GM21786 (cell line): ENCODE results near the gene TESPA1.
A peak's percentile ranks its signal among the peaks of the same experiment; 100 is the strongest.
"Not testable (repeated sequence)": the region's sequence is repeated elsewhere in the genome, so short reads cannot be mapped to it uniquely, and the experiment has no call there.

Experiments used
- ATAC-seq: cut with Tn5 transposase; IDR thresholded peaks from one replicate; pipeline ENCODE4 v1.9.1; 2021; ENCODE audit not compliant: unreplicated experiment

The TESPA1 gene

DNA sequence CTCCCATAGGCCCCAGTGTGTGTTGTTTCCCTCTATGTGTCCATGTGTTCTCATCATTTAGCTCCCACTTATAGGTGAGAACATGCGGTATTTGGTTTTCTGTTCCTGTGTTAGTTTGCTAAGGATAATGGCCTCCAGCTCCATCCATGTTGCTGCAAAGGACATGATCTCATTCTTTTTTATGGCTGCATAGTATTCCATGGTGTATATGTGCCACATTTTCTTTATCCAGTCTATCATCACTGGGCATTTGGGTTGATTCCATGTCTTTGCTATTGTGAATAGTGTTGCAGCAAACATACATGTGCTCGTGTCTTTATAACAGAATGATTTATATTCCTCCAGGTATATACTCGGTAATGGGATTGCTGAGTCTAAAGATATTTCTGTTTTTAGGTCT is 2.2 kb upstream of the TESPA1 start:
- ATAC-seq = not testable (repeated sequence)

GRCh38 chr12:54983536-54984101 is 943 bp downstream of the TESPA1 start:
- no peak for ATAC-seq

- ATAC-seq = no peak
These were observed 2.8 kb downstream of the TESPA1 start for GRCh38 chr12:54981796-54982195.

DNA sequence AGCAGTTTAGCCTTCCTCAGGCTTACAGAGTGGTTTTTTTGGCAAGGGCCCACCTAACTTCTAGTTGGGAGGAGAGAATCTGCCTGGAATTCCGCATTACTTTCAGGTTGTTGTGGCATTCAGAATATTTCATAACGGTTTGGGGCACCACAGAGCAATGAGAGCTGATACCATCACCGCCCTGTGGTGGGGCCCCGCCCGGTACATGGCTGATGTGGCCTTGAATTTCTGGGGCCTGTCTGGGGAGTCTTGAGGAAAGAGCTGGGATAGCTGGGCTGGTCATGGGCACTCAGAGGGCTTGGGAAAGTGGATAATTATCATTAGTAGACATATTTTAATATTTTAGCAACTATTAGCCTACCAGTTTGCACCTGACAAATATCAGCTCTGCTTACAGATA is 4.2 kb downstream of the TESPA1 start:
- ATAC-seq = no peak

- no peak for ATAC-seq
These were observed 6.7 kb downstream of the TESPA1 start for GRCh38 chr12:54977857-54978256.

DNA sequence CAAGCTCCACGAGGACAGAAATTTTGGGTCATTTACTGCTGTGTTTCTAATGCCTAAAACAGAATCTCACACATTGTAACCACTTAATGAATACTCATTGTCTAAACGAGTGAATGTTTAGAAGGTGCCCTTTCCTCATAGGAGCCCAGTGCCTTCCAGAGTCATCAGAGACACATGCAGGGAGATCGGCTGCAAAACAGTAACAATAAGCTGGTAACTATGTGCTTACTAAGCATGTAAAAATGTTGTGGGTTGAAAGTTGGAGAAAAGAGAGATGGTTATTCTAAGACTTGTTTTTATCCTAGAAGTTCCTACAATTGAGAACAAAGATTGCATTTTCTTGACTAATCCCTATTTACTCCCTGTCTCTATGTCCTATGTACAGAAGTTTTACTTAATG is 7.4 kb downstream of the TESPA1 start:
- ATAC-seq = no peak

DNA sequence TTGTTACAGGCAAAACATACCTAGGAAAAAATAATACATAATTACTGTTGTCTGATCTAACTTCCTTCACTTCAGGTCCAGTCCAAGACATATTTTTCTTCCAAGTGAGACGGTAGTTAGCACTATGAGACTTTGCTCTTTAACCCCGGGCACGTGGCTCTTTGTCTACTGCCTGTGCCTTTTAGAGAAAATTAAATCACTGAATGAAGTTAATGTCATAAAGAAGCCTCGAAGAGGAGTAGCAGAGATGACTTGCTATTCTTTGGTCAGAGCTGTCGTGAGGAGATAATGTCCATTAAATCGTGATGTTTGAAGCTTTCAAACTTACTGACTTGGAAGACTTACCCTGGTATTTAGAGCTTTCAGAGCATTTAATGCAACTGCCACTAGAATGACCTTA is 8.7 kb downstream of the TESPA1 start:
- ATAC-seq = no peak

DNA sequence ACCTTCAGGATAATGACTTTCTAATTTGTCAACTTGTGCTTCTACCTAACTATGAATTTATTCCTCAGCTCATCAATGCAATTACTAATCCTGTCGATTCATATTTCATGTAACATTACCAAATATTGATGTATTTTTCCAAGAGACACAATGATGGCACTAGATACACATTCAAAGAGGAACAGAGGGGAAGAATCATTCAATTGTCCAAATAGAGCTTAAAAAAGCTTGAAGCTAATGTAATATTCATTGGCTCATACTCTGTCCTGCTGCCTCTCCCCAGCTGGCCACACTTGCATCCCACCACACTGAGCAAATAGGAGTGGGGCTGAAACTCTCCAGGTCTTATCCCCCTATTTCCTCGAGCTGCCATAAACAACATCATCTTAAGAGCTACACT is 9.3 kb downstream of the TESPA1 start:
- no peak for ATAC-seq

- no peak for ATAC-seq
These were observed 10.3 kb downstream of the TESPA1 start for GRCh38 chr12:54974279-54974678.

DNA sequence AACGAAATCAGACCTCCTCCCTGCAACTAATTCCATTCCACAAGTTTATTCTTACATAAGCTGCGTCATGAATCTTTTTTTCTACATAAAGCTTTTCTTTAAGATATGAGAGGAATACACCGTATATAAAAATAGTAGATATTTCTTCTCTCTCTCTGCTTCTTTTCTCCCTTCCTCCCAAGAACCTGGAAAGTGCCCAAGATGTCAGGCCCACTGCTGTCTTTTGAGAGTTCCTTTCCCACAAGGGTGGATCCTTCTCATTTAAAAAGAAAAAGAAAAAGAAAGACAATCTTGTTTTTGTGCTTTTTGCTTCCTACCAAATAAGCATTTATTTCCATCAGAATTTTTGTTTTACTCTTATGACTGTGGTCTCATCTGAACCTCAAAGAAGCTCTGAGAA is 11.0 kb downstream of the TESPA1 start:
- ATAC-seq = no peak

DNA sequence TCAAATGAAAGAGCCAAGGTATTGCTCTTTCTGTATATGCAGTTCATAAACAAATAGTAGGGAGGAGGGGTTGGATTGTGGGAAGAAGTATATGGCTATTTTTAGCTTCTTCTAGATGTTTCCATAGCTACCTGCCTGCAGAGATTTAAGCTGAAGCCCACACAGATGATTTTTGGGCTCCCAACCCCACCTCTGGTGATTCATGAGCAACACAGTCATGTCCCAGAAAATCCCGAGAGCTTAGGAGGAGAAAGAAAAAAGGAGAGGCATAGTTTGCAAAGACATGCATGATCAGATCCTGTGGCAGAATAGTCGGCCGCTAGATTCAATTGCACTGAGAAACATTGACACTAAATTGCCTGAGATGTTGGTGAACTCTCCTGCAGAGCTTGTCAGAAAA is 13.8 kb downstream of the TESPA1 start:
- ATAC-seq = no peak

GRCh38 chr12:54968181-54968730 is 16.3 kb downstream of the TESPA1 start:
- no peak for ATAC-seq

DNA sequence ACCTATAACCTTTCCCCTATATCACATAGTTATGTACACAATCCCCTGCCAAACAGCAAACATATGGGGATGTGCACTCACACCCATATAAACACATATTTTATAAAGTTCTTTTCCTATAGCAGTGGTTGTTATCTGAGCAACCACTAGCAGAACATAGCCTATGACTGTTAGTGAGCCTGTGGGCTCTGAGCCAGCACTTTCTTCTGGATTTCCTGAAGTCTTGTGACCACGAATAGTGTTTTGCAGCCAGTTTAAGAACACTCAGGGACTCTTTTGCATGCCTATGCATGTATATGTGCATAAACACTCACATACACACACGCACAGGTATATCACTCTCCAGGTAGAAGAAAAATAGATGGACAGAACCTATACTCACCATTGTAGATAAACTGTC is 17.1 kb downstream of the TESPA1 start:
- ATAC-seq = no peak

DNA sequence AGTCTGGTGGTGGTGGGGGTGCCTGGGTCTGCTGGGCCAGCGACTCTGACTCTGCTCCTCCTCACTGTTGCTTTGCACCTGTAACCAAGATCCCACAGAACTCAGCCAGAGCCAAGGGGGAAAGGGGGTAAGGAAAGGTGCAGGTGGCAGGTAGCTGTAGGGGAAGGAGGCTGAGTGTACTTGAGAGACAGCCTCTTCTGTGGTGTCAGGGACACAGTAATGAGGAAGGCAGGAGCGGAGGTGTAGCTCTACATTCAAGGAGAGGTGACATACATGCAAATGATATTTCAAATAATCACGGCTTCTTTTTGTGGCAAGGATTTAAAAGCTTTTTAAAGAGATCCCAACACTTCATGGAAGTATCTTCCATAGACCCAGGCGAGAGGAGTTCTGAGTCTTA is 23.4 kb downstream of the TESPA1 start:
- ATAC-seq = no peak

DNA sequence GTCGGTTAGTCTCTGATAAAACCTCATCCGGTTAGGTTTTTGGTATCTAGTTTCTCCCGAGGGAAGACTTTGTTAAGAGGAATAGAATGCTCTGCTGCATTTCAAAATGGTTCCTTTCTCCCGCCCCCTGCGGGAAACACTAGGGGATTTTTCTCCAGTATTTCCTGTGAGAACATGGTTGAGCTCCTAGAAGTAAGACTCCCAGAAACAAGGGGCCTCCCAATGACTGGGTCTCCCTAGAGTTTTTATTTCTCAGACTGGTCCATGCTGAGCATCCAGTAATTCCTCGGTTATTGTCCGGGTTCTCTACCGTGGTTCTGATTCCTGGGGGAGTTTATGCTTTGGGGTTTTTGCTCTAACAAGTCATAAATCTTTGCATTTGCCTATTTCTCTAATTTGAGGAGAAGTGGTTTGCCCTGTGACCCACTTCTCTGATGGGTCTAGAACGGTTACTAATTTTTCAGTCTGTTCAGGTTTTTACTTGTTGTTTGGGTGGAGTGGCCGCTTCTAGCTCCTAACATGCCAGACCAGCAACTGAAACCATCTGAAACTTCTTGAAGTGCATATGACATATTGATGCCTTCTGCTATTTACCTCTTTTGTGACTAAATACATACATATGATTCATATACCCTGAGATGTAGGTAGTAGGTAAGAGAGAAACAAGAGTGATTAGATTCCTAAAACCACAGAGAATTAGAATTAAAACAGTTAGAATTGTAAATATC is 25.1 kb downstream of the TESPA1 start:
- ATAC-seq = peak; percentile 79

DNA sequence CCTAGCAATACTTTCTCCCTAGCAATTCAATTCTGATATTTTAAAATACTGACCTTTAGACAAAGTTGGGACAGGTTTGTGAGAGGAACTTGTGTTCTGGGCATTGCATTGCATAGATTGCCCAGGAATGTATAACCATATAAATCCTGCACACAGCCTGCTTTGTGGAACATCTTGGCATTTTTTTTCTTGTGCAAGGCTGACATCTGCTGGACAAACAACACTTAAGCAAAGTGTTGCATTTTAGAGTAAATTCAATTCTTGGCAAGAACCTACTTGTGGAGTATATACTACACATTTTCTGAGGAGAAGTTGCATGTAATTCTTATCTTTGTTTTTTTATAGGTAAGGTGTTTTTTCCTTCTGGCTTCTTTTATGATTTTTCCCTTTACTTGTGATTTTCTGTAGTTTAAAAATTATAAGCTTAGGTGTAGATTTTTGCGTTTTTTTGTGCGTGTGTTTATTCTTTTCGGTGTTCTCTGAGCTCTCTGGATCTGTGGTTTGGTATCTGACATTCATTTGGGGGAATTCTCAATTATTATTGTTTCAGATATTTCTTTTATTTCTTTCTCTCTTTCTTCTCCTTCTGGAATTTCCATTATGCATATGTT is 26.4 kb downstream of the TESPA1 start:
- peak; percentile 52 for ATAC-seq

DNA sequence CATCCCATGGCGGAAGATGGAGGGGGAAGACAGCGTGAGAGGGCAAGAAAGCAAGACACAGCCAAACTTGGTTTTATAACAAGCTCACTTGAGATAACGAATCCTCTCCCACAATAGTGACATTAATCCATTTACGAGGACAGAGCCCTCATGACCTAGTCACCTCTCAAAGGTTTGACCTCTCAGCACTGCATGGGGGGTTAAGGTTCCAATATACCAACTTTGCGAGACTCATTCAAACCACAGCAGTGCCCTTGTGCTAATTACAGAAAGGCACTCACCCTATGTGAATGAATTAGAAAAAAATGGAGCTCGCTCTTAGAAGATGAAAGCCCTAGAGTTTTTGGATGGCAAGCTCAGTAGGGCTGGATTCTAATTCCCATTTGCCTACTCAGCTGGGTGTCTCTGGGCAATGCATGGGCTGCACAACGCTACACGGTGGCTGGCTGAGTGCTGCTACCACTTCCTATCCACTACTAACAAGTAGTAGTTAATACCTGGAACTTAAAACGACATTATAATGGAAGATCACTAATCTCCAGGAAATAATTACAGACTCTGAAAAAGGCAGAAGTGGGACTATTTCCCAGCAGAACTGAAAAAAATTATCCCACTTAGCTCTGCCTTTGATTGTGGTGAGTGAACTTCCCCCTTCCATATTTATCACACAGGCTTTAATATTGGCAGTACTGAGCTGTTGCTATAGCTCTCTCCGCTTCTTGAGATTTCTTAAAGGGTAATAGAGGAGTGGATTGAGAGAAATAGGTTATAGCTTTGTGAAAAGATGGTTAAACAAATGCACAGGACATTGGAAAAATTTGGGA is 27.5 kb downstream of the TESPA1 start:
- no peak for ATAC-seq

- no peak for ATAC-seq
These were observed 28.2 kb downstream of the TESPA1 start for GRCh38 chr12:54956322-54956721.

DNA sequence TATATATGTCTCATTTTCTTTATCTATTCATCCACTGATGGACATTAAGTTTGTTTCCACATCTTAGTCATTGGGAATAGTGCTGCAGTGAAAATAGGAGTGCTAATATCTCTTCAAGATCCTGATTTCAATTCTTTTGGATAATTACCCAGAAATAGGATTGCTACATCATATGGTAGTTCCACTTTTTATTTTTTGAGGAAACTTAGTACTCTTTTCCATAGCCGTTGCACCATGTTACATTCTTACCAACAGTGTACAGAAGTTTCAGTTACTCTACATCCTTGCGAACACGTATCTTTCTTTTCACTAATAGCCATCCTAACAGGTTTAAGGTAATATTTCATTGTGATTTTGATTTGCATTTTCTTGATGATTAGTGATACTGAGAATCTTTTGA is 29.8 kb downstream of the TESPA1 start:
- no peak for ATAC-seq

GRCh38 chr12:54954228-54954627 is 30.3 kb downstream of the TESPA1 start:
- ATAC-seq = no peak

GRCh38 chr12:54950071-54950727 is 34.4 kb downstream of the TESPA1 start:
- no peak for ATAC-seq
